Measurements from ENCODE around the gene ADAP2.

GRCh38 chr17:30952638-30953393 lies 31.1 kb downstream of the ADAP2 start:
- TF ChIP-seq CTCF (IDR thresholded peaks at IDR 0.05) (no peak), POLR2A (IDR thresholded peaks at IDR 0.05) (no peak), EP300 (IDR thresholded peaks at IDR 0.05) (no peak)

Data from ovary (tissue), 3 donors.